Measurements from ENCODE around the gene LIMS1.
A peak's percentile ranks its signal among the peaks of the same experiment; 100 is the strongest.

DNA sequence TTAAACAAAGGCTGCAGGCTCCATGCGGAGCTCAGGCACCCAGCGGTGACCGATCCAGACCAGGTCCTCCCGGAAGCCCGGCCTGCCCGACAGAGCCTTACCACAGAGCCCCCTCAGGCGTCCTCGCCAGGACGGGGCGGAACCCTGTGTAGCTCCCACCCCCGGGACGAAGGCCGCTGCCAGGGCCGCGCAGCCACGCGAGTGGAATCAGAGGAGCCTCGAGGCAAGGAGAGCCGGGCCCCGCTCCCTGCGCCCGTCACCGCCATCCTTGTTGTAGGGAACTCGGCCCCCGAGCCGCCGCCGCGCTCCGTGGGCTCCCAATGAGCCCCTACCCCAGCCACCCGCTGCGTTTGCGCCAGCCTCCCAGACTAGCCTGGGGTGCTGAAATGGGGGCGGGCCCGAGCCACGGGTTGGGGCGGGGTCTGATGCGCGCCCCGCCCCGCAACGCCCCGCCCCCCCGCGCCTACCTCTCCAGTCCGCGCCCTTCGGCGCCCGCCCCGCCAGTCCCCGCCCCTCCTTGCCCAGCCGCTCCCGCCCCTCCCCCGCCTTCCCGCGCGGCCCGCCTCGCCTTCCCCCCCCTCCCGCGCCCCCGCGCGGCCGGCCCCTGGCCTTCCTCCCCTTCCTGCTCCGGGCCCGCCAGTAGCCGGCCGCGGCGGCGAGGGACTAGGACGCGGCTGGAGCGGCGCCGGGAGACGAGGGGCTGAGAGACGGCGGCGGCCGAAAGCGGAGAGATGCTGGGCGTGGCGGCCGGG, at the start of gene LIMS1:
- TF ChIP-seq ZBTB21 (tag by site-specific recombination; IDR thresholded peaks at IDR 0.05) = no peak
- no peak for TF ChIP-seq ELK4 (IDR thresholded peaks at IDR 0.05; ENCODE audit: borderline replicate concordance, low read depth, low read length)
- no peak for TF ChIP-seq ZNF549 (tag by site-specific recombination; IDR thresholded peaks at IDR 0.05)
- TF ChIP-seq, protein P1, sequence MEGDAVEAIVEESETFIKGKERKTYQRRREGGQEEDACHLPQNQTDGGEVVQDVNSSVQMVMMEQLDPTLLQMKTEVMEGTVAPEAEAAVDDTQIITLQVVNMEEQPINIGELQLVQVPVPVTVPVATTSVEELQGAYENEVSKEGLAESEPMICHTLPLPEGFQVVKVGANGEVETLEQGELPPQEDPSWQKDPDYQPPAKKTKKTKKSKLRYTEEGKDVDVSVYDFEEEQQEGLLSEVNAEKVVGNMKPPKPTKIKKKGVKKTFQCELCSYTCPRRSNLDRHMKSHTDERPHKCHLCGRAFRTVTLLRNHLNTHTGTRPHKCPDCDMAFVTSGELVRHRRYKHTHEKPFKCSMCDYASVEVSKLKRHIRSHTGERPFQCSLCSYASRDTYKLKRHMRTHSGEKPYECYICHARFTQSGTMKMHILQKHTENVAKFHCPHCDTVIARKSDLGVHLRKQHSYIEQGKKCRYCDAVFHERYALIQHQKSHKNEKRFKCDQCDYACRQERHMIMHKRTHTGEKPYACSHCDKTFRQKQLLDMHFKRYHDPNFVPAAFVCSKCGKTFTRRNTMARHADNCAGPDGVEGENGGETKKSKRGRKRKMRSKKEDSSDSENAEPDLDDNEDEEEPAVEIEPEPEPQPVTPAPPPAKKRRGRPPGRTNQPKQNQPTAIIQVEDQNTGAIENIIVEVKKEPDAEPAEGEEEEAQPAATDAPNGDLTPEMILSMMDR (tag by site-specific recombination; IDR thresholded peaks at IDR 0.05) = no peak; the same call in 1 of the 2 replicates
- no peak for TF ChIP-seq ZBTB49 (tag by site-specific recombination; IDR thresholded peaks at IDR 0.05; ENCODE audit: low read depth)
- no peak for TF ChIP-seq REST (tag by site-specific recombination; IDR thresholded peaks at IDR 0.05)
- no peak for TF ChIP-seq ZSCAN16 (tag by site-specific recombination; IDR thresholded peaks at IDR 0.05)
- peak; percentile 71 for TF ChIP-seq SP2 (tag by site-specific recombination; IDR thresholded peaks at IDR 0.05)
